ENCODE results near the gene GDPD4.
"Not testable (repeated sequence)": the region's sequence is repeated elsewhere in the genome, so short reads cannot be mapped to it uniquely, and the experiment has no call there.

The GDPD4 gene

GRCh38 chr11:77301510-77301909 is at the start of gene GDPD4:
TSS of gene GDPD4 (minus strand) at chr11:77301686. CDS start at chr11:77285137, 16,549 bp downstream.
- no peak for DNase-seq (ENCODE audit: low read depth in 3 of 3)

- no peak for DNase-seq (ENCODE audit: low read depth in 3 of 3)
Observed at GRCh38 chr11:77347948-77348347, 46.5 kb upstream of the GDPD4 start.

- DNase-seq (ENCODE audit: low read depth in 3 of 3): no peak
Observed at GRCh38 chr11:77346906-77347603, 45.6 kb upstream of the GDPD4 start.

GRCh38 chr11:77345621-77346020 is 44.1 kb upstream of the GDPD4 start:
- no peak for DNase-seq (ENCODE audit: low read depth in 3 of 3)

- no peak for DNase-seq (ENCODE audit: low read depth in 3 of 3)
Observed at GRCh38 chr11:77340501-77340900, 39.0 kb upstream of the GDPD4 start.

- DNase-seq (ENCODE audit: low read depth in 3 of 3): no peak
Observed at GRCh38 chr11:77332259-77332658, 30.8 kb upstream of the GDPD4 start.

GRCh38 chr11:77325159-77325558 is 23.7 kb upstream of the GDPD4 start:
- no peak for DNase-seq (ENCODE audit: low read depth in 3 of 3)

- no peak for DNase-seq (ENCODE audit: low read depth in 3 of 3)
Observed at GRCh38 chr11:77324508-77324907, 23.0 kb upstream of the GDPD4 start.

- no peak for DNase-seq (ENCODE audit: low read depth in 3 of 3)
Observed at GRCh38 chr11:77322926-77323590, 21.6 kb upstream of the GDPD4 start.

- no peak for DNase-seq (ENCODE audit: low read depth in 3 of 3)
Observed at GRCh38 chr11:77322506-77322905, 21.0 kb upstream of the GDPD4 start.

GRCh38 chr11:77320351-77320750 is 18.9 kb upstream of the GDPD4 start:
- no peak for DNase-seq (ENCODE audit: low read depth in 3 of 3)

GRCh38 chr11:77318600-77318999 is 17.1 kb upstream of the GDPD4 start:
- no peak for DNase-seq (ENCODE audit: low read depth in 3 of 3)

GRCh38 chr11:77316733-77317342 is 15.4 kb upstream of the GDPD4 start:
- DNase-seq (ENCODE audit: low read depth in 3 of 3): no peak

- DNase-seq (ENCODE audit: low read depth in 3 of 3): no peak
Observed at GRCh38 chr11:77312107-77312506, 10.6 kb upstream of the GDPD4 start.

GRCh38 chr11:77311701-77312100 is 10.2 kb upstream of the GDPD4 start:
- no peak for DNase-seq (ENCODE audit: low read depth in 3 of 3)

- no peak for DNase-seq (ENCODE audit: low read depth in 3 of 3)
Observed at GRCh38 chr11:77310721-77311120, 9.2 kb upstream of the GDPD4 start.

- no peak for DNase-seq (ENCODE audit: low read depth in 3 of 3)
Observed at GRCh38 chr11:77309401-77310085, 8.1 kb upstream of the GDPD4 start.

GRCh38 chr11:77308838-77309237 is 7.4 kb upstream of the GDPD4 start:
- DNase-seq (ENCODE audit: low read depth in 3 of 3): no peak

GRCh38 chr11:77303328-77303727 is 1.8 kb upstream of the GDPD4 start:
- no peak for DNase-seq (ENCODE audit: low read depth in 3 of 3)

GRCh38 chr11:77302752-77303151 is 1.3 kb upstream of the GDPD4 start:
- DNase-seq (ENCODE audit: low read depth in 3 of 3): no peak

GRCh38 chr11:77300695-77301094 is 791 bp downstream of the GDPD4 start:
- DNase-seq (ENCODE audit: low read depth in 3 of 3): no peak

GRCh38 chr11:77300028-77300427 is 1.5 kb downstream of the GDPD4 start:
- DNase-seq (ENCODE audit: low read depth in 3 of 3): not testable (repeated sequence)
